Stimulated activated CD8-positive, alpha-beta memory T cell treated with anti-CD3 and anti-CD28 coated beads, Interleukin-7, amount 100 ng/mL, for 4 hours (primary cell): Measurements from ENCODE around the gene CFAP251.
"Not testable (repeated sequence)": the region's sequence is repeated elsewhere in the genome, so short reads cannot be mapped to it uniquely, and the experiment has no call there.

Experiments used
- DNase-seq, 2 donors: peaks; one replicate each; pipeline ENCODE4 v3.0.0-alpha.2; 2020; ENCODE audit warnings: low read depth in 2 of 2

CFAP251 gene

GRCh38 chr12:121917950-121918678 is at the start of gene CFAP251:
CFAP251 (plus strand) TSS chr12:121918592; CDS start chr12:121921306, 2,714 bp downstream.
- DNase-seq: peak; percentile 89 to 95

DNA sequence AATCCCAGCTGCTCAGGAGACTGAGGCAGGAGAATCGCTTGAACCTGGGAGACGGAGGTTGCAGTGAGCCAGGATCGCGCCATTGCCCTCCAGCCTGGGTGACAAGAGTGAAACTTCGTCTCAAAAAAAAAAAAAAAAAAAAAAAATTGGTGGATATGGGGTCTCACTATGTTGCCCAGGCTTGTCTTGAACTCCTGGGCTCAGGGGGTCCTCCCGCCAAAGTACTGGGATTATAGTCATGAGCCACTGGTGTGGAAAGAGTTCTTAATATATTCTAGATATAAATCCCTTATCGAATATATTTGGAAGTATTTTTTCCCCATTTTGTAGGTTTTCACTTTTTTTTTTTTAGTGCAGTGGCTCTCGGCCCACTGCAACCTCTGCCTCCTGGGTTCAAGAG is 49.2 kb upstream of the CFAP251 start:
- not testable (repeated sequence) for DNase-seq

GRCh38 chr12:121871467-121871866 is 46.9 kb upstream of the CFAP251 start:
- no peak for DNase-seq

DNA sequence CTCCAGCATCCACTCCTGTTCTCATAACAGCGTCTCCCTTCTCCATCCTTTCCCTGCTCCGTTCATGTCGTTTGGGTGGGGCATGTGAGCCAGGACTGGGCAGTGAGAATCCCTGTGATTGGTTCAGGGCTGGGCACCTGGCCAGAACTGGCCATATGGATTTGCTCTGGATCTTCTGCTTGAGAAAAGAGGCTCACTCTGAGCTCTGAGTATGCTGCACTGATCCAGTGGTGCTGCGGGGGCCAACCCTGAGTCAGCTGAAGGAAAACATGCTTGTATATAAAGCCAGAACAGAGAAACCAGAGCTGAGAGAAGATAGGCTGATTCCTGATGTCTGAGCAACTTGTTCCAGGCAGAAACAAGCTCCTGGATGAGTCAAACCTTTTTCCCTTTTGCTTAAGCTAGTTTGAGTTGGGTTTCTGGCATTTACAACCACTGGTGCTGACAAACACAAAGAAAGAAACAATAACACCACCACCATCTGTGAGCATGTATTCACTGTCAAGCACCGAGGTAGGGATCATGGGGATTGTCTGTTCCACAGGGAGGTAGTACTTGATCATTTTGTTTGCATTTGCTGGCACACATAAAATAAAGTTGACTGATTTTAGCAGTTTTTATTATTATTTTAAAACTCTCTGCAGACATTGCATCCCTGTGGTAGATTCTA is 45.7 kb upstream of the CFAP251 start:
- DNase-seq: no peak

- no peak for DNase-seq
These were observed 45.2 kb upstream of the CFAP251 start for GRCh38 chr12:121873216-121873569.

DNA sequence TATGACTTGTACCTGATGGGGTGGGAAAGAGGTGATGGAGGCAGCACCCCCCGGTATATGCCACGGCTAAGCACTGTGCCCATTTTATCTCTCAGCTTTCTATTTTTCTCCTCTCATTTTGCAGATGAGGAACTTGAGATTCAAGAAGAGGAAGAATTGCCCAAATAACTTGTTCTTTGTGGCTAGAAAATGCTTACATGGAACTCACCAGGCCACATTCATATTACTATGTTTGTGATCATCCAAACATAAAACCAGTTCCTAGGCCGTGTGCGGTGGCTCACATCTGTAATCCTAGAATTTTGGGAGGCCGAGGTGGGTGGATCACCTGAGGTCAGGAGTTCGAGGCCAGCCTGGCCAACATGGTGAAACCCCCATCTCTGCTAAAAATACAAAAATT is 44.3 kb upstream of the CFAP251 start:
- no peak for DNase-seq

GRCh38 chr12:121875582-121875981 is 42.8 kb upstream of the CFAP251 start:
- no peak for DNase-seq

- not testable (repeated sequence) for DNase-seq
These were observed 42.3 kb upstream of the CFAP251 start for GRCh38 chr12:121876080-121876447.

DNA sequence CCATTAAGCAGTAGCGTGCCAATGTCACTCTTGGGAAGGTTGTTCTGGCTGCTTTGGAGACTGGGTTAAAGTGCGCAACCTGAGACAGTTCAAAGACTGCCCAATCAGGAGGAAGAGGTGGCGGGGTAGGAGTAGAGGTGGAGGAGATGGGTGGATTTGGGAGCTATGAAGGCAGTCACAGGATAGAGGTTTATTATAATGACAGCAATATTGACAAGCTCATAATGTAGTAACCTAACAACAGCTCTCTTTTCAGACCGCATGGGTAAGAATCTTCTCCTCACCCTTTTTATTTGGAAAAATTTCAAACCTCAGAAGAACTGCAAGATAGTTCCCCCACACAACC is 35.1 kb upstream of the CFAP251 start:
- no peak for DNase-seq

GRCh38 chr12:121885129-121885528 is 33.3 kb upstream of the CFAP251 start:
- not testable (repeated sequence) for DNase-seq

DNA sequence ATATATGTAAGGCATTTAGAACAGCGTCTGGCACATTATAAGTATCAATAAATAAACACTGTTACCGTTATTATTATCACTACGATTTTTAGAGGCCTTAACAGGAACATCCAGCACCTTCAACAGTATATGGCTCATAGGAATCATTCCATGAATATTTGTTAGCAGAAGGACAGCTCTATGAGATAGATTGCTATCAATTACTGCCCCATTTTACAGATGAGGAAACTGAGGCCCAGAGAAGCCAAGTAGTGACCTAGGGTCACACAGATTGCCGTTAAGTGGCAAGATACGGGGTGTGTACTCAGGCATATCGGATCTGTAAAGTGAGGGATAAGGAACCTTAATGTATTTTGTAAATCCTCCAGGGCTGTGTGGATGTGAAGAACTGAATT is 30.3 kb upstream of the CFAP251 start:
- DNase-seq: no peak

GRCh38 chr12:121888478-121889273 is 29.7 kb upstream of the CFAP251 start, which contains the start of gene PSMD9:
PSMD9 (plus strand) TSS chr12:121888790; CDS start chr12:121888857, 67 bp downstream.
- peak; percentile 96 for DNase-seq

DNA sequence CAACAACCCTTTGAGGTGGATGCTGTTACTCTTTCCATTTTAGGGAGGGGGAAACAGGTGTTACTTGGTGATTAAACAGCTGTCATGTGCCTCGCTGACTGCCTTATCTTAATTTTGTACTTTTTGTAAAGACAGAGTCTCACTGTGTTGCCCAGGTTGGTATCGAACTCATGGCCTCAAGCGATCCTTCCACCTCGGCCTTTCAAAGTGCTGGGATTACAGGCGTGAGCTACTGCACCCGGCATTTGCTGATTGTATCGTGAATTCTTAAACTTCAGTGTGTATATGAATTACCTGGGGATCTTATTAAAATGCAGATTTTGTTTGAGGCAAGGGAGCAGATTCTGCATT is 29.1 kb upstream of the CFAP251 start:
- DNase-seq: no peak

GRCh38 chr12:121889661-121890060 is 28.7 kb upstream of the CFAP251 start:
- not testable (repeated sequence) for DNase-seq

DNA sequence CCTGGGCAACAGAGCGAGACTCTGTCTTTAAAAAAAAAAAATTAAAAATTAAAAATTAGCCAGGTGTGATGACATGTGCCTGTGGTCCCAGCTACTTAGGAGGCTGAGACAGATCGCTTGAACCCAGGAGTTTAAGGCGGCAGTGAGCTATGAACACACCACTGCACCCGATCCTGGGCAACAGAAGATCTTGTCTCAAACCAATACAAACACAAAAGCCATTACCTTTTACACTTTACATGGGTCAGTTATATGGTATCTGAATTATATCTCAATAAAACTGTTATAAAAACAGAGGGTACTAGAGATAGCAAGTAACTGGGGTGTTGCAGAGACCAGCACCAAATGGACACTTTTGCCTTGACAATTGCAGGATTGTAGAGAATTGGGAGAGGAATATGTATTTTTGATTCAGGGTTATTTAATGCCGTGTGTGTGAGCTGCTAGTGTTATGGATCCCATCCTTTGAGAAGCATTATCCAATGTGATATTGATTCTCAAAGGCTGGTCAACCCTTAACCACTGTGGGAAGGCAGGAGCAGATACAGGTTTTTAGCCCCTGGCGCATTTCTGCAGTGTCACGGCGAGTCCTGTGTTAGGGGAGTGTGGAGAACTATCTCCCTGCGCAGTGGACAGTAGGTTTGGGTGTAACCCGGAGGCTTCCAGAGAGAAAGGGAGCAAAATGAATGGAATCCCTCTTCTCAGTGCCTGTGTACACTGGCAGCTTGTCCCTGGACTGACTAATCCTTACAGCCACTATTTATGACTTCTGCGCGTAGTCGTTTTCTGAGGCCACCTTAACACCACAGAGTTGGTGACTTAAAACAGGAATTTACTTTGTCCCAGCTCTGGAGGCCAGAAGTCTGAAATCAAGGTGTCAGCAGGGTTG is 25.5 kb upstream of the CFAP251 start:
- no peak for DNase-seq

- no peak for DNase-seq
These were observed 24.4 kb upstream of the CFAP251 start for GRCh38 chr12:121893961-121894460.

DNA sequence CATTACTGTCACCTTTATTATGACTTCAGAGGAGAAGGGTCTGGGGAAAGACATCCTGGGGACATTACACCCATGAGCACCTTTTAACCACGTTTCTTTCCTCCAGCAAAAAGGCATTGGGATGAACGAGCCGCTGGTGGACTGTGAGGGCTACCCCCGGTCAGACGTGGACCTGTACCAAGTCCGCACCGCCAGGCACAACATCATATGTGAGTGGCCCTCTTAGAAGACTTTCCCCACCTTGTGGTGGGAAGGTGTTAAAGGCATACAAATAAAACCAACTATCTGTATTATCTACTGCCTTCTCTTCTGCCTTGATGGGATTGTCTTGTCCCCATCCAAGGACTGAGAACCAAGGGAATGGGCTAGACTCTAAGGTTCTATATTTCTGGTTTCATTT is 23.8 kb upstream of the CFAP251 start:
- DNase-seq: no peak

- no peak for DNase-seq
These were observed 20.1 kb upstream of the CFAP251 start for GRCh38 chr12:121898287-121898686.

- no peak for DNase-seq
These were observed 18.8 kb upstream of the CFAP251 start for GRCh38 chr12:121899590-121899989.

- DNase-seq: no peak
These were observed 15.2 kb upstream of the CFAP251 start for GRCh38 chr12:121903202-121903601.

DNA sequence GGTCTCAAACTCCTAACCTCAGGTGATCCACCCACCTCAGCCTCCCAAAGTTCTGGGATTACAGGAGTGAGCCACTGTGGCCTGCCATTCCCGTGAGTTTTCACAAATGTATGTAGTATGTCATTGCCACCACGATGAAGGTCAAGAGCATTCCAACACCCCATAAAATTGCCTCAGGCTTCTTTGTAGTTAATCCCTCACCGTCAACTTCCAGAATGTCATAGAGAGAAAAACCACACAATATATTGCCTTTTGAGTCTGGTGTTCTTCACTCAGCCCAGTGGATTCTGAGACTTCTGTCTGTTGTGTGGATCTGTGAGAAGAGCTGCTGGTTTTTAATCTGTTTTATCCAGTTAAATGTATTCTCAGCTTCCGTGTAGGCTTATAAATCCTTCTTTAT is 12.6 kb upstream of the CFAP251 start:
- no peak for DNase-seq

DNA sequence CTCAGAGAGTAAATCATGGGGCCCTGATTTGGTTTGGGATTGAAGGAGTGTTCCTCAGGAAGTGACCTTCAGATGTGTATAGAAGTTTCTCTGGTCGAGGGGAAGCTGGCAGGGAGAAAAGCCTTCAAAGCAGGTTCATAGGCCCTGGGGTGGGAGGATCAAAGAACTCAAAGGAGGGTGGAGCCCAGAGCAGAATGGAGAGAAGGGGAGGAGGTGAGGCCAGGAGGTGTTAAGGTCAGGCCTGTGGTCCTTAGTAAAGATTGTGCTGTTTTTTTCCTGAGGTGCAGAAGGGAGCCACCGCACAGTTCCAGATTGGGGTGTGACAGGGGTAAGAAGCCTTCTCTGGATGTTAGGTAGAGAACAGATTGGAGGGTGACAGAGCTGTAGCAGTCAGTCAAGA is 9.7 kb upstream of the CFAP251 start:
- DNase-seq: no peak
